GM21717 (cell line): ENCODE measurements around the gene PALD1.

Experiments used
- ATAC-seq: cut with Tn5 transposase; IDR thresholded peaks from one replicate; pipeline ENCODE4 v1.9.1; 2021; ENCODE audit warnings: mild to moderate bottlenecking, moderate library complexity; ENCODE audit not compliant: unreplicated experiment

The PALD1 gene

GRCh38 chr10:70551971-70552422 lies 73.4 kb downstream of the PALD1 start:
- no peak for ATAC-seq

GRCh38 chr10:70552586-70552985 lies 74.0 kb downstream of the PALD1 start:
- no peak for ATAC-seq

- no peak for ATAC-seq
These were observed 76.8 kb downstream of the PALD1 start for GRCh38 chr10:70555371-70555770.

DNA sequence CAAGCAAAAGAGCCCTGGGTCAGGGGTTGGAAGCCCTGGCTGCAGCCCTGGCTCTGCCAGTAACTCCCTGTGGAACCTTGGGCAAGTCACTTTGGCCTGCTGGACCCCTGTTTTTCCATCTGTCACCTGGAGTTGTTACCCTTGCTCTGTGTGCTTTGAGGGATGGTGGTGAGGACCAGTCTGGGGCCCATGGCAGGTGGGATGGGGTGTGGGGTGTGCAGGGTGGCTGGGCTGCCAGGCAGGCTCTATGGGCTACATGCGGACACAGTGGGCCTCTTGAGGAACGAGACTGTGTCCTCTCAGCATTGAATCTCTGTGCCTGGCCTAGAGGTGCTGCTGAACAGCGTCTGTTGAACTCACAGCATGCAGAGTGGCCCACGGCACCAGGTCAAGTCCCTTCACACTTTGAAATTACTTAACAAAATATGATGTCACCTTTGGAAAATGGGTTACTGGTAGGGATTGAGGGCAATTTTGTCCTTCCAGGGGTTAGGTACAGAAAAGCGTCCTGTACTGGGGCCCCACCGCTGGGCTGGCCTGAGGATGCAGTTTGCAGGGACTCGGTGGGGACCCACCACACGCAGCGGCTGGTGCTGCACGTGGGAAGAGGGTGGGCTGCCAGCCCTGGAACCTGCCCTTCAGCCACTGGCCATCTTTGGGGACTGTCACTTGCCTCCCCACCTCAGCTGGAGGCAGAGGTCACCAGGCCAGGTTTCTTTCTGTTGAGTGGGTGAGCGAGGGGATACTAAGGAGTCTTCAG lies 78.7 kb downstream of the PALD1 start:
- no peak for ATAC-seq

- no peak for ATAC-seq
These were observed 79.3 kb downstream of the PALD1 start for GRCh38 chr10:70557876-70558275.

DNA sequence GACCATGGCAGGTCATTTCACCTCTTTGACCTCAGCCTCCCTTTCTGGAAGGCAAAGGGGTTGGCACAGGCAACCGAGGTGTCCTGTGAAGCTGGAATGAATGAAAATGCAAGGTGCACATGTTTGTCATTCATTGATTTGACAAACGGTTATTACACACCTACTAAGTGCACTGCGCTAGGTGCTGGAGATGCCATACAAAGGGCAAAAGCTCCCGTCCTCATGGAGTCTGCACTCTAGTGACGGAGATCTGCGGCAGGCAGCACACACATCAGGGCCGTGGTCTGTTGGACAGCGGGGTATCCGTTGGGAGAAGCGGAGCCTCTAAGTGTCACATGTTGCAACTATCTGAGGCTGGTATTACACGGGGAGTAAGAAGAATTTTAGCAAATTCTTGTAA lies 79.7 kb downstream of the PALD1 start:
- no peak for ATAC-seq

- ATAC-seq = peak; percentile 73
These were observed 80.6 kb downstream of the PALD1 start for GRCh38 chr10:70558871-70559810.

DNA sequence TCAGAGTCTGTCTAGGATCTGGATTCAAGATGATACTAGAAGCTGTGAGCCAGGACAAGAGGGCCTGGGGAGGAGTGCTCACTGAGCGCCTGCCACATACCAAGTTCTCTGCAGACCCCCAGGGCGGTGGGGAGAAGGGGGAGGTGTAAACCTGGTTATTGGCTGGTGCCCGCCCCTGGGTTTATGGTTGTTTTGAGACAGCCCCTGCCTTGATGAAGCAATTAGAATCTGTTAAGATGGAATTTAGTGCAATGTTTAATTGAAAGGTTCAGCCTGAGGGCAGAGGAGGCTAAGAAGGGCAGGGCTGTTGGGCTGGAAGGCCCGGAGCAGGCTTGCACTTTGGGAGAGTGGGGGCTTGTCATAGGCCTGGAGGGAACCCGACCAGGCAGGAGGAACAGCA lies 81.3 kb downstream of the PALD1 start:
- no peak for ATAC-seq

DNA sequence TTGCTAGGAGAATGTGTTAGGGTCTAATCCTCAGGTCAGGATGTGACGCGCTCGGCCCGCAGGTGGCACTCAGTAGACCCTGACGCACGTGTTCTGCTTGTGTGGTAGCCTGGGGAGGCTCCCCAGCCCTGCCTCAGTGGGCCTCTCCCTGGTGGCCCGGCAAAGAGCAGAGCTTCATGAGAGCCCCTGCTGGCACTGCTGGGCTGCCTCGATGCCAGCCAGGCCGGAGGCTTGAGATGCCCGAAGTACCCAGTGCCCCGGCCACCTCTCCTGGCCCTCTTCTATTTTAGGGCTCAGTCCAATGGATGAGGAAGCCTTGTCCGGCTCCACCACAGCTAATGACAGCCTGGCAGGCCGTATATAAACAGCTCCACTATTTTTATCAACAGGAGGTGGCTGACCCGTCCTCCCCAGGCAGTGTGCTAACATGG lies 82.0 kb downstream of the PALD1 start:
- no peak for ATAC-seq

DNA sequence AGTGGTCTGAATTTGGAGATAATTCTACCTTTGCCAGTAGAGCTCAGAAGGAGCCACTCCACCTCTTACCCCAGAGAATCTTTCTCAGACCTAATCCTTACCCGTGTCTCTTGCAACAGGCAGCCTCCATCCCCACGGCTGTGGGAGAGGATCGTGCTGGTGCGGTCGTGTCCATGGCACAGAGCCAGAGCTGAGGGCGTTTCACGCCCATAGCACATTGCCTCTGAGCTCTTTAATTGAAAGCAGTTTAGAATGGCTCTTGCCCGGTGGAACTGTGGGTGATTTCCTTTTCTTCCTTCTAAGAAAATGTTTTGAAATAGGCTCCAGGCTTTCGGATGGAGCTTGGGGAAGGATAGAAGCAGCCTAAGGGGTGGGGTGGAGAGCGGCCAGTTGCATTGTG lies 82.5 kb downstream of the PALD1 start:
- no peak for ATAC-seq

DNA sequence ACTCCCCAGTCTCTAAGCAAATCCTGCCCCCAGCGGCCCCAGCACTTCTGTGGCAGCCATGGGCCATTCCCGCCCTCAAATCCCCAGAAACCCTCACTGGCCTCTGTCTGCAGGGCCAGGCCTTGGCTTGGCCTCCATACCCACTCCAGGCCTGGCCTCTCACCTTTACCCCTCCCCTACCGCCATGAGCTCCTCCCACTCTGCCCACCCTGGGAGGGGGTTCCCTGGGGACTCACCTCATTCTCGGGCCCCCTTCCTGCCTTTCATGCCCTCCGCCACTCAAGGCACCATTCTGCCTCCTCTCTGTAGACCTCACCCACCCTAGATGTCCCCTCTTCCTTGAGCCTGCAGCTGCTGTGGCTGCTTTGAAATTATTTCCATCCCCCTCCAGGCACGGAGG lies 83.0 kb downstream of the PALD1 start:
- ATAC-seq = no peak

- no peak for ATAC-seq
These were observed 83.6 kb downstream of the PALD1 start for GRCh38 chr10:70562036-70562755.

- no peak for ATAC-seq
These were observed 84.7 kb downstream of the PALD1 start for GRCh38 chr10:70563230-70563629.

DNA sequence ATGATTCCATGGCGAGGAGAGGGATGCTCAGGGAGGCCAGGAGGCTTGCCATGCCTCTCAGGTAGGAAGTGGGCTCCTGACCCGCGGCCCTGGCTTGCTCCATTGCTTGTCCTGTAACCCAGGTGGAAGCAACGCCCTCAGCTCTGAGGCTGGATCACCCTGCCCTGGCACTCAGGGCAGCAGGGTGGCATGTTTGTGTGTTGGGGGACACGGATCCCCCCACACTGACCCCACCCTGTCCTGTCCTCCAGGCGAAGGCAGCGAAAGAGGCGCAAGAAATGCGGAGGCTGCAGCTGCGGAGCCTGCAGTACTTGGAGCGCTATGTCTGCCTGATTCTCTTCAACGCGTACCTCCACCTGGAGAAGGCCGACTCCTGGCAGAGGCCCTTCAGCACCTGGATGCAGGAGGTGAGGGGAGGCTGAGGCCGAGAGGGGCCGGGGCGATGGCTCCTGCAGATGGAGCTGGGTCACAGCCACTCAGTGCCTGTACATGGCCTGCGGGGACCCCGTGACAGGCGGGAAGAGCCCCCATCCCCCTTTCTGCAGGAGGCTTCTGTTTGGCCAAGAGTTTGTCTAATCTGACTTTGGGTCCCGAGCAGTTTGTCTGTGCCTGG lies 85.7 kb downstream of the PALD1 start:
- no peak for ATAC-seq

- no peak for ATAC-seq
These were observed 86.4 kb downstream of the PALD1 start for GRCh38 chr10:70564901-70565351.

DNA sequence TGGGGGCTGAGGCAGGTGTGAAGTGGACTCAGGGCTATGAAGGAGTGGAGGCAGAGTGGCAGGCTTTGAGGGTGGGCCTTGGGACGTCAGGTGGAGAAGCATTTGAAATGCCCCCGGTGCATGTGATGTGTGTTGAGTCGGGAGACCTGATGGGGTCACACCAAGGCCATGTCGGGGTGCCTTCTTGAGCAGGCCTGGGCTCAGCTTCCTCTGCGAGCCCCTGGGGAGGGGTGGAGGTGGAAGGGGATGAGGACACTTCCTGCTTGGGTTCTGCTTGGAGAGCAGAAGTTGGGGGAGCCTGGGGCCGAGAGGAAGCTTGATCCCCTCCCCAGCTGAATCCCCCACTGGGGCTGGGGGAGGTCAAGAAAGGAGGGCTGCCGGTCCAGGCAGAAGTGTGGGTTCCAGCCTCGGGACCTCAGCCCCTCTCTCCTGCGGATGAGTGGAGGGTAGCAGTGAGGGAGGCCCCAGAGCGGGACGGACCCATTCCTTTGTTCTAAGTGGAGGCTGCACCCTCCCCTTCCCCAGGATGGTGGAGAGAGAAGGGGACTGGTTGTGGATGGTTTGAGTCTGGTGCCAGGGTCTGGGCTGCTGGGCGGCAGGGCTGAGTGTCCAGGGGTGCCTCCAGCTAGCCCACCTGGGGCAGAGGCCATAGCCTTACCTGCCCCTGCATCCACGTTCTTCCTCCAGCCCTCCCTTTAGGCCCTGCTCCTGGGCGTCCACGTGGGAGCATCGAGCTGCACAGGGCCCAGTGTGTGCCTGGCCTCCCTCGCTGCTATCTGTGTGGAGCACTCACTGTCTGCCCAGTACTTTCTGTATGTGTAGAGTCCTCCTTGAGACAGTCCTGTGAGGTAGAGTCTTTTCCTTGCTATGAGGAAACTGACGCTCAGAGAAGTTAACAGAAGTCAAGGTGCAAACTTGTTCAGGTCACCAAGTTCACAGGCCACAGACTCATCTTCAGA lies 87.3 kb downstream of the PALD1 start:
- ATAC-seq = no peak

DNA sequence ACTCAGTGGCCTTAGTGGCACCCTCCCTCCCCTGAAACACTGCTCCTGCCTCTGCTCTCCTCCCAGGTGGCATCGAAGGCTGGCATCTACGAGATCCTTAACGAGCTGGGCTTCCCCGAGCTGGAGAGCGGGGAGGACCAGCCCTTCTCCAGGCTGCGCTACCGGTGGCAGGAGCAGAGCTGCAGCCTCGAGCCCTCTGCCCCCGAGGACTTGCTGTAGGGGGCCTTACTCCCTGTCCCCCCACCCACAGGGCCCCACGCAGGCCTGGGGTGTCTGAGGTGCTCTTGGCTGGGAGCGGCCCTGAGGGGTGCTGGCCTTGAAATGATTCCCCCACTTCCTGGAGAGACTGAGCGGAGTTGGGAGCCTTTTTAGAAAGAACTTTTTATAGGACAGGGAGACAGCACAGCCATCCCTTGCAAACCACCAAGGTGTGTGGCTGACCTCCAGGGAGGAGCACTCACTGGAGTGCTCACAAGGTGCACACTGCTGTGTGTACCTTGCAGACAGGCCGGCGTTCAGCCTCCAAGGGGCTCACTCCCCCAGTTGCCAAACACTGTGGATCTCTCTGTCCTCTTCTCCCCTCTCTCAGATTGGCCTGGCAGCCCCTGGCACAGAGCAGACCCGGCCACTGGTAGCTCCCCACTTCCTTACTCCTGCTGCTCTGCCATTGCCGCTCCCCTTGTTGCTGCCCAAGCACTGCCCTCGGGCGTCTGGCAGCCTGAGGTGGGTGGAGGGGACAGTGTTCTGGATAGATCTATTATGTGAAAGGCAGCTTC lies 88.1 kb downstream of the PALD1 start:
- no peak for ATAC-seq

DNA sequence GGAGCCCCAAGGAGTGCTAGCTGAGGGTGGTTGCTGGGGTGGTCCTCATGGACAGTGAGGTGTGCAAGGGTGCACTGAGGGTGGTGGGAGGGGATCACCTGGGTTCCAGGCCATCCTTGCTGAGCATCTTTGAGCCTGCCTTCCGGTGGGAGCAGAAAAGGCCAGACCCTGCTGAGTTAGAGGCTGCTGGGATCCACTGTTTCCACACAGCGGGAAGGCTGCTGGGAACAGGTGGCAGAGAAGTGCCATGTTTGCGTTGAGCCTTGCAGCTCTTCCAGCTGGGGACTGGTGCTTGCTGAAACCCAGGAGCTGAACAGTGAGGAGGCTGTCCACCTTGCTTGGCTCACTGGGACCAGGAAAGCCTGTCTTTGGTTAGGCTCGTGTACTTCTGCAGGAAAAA lies 89.0 kb downstream of the PALD1 start:
- no peak for ATAC-seq

DNA sequence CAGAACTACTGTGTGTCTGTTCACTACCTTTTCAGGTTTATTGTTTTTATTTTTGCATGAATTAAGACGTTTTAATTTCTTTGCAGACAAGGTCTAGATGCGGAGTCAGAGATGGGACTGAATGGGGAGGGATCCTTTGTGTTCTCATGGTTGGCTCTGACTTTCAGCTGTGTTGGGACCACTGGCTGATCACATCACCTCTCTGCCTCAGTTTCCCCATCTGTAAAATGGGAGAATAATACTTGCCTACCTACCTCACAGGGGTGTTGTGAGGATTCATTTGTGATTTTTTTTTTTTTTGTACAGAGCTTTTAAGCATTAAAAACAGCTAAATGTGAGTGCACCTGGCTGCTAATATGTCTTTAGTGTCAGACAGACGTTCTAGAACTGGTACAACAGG lies 89.5 kb downstream of the PALD1 start:
- ATAC-seq = no peak
